Epithelial cell of esophagus (primary cell): ENCODE data around the gene MYOF.
A peak's percentile ranks its signal among the peaks of the same experiment; 100 is the strongest.

ENCODE experiments used
- DNase-seq: peaks from one replicate; pipeline ENCODE4 v3.0.0; 2010; ENCODE audit warnings: low read depth
- H3K4me3 ChIP-seq: 2 replicates; pipeline ENCODE4 v1.5.1; 2011; ENCODE audit warnings: mild to moderate bottlenecking, low read length, control low read depth
- TF ChIP-seq, protein P1 (sequence below): IDR thresholded peaks from 2 replicates; pipeline ENCODE4 v1.5.1; 2011; ENCODE audit warnings: low read depth, mild to moderate bottlenecking, low read length, control low read depth, inconsistent platforms; ENCODE audit not compliant: insufficient read depth; ENCODE audit errors: missing control alignments

Gene MYOF

DNA sequence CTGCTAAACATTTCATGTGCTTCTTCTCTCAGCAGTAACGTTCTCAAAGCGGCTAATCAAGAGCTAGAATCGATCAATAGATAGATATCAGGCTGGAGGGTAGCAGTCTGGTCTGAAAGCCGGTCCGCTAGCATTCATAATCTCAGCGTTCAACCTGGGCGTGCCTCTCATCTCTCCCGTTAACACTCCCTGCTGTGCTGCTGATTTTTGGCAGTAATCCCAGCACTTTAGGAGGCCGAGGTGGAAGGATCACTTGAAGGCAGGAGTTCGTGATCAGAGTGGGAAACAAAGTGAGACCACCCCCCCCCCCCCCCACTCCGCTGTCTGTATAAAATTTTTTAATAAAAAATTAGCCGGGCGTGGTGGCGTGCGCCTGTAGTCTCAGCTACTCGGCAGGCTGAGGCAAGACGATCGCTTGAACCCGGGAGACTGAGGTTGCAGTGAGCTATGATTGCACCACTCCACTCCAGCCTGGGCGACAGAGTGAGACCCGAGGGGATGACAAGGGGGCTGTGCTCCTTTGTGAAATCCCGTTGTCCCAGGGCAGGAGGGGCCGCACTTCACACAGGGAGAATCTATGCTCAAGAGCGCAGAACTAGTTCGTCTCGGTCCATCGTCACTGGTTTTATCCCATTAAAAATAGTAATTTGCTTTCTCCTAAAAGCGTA, 13.7 kb upstream of the MYOF start:
- TF ChIP-seq, protein P1, sequence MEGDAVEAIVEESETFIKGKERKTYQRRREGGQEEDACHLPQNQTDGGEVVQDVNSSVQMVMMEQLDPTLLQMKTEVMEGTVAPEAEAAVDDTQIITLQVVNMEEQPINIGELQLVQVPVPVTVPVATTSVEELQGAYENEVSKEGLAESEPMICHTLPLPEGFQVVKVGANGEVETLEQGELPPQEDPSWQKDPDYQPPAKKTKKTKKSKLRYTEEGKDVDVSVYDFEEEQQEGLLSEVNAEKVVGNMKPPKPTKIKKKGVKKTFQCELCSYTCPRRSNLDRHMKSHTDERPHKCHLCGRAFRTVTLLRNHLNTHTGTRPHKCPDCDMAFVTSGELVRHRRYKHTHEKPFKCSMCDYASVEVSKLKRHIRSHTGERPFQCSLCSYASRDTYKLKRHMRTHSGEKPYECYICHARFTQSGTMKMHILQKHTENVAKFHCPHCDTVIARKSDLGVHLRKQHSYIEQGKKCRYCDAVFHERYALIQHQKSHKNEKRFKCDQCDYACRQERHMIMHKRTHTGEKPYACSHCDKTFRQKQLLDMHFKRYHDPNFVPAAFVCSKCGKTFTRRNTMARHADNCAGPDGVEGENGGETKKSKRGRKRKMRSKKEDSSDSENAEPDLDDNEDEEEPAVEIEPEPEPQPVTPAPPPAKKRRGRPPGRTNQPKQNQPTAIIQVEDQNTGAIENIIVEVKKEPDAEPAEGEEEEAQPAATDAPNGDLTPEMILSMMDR: no peak
- DNase-seq: peak; percentile 45
- H3K4me3 ChIP-seq: peak overlapping the region; percentile 72

DNA sequence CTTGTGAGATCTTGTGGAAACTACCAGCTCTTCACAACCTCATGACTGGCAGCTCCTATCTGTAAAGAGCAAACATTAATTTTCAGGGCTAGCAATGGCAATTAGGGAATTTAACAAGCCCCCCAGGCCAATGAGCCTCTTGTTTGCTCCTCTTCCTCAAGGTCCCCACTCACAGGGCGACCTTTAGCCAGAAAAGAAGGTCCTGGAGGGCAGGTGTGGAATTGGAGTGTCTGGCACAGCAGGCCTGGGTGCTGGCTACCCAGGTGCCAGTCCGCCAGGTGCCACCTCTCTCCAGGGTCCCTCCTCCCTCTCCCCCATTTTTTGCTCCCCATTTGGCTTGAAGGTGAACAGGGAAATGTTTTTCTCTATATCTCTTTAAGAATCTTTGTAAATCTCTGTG, 12.4 kb upstream of the MYOF start:
- no peak overlapping the region for H3K4me3 ChIP-seq
- TF ChIP-seq, protein P1: no peak
- no peak for DNase-seq

DNA sequence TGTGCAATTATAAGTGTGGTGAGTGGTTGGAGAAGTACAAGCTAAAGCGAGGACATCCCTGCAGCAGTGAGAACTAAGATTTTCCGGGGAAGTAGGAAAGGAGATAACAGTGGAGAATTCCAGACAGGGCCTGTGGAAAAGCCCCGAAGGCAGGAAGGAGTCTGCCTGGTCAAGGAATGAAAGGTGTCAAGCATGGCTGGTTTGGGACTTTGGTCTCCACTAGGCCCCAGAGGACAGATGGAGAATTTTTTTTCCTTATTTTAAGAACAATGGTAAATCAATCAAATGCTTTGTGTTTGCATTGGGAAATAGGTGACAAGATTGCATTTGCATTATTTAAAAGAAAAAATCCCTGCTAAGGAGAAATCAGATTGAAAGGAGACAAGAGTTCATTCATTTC, 11.0 kb upstream of the MYOF start:
- no peak overlapping the region for H3K4me3 ChIP-seq
- no peak for DNase-seq
- TF ChIP-seq, protein P1: no peak

DNA sequence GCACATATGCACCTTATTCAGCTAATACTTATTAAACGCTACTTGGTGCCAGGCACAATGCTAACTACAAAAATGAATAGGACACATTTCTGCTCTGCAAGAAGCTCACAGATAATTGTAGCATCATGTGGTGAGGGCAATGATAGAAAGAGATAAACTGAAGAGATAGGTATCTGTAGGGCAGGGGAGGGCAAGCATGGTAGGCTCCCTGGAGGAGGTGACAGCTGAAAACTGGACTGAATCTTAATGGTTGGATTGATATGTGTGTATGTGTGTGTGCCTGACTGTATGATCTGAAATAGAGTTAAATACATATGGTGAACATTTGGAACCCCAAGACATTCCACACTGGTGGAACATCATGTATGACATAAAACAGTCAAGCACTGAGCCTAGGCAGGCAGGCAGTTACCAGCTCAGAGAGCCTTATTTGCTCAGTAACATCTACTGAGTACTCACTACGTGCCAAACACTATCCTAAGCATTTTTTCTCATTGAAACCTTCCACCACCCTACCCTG, 9.5 kb upstream of the MYOF start:
- no peak overlapping the region for H3K4me3 ChIP-seq
- DNase-seq: no peak
- TF ChIP-seq, protein P1: no peak

DNA sequence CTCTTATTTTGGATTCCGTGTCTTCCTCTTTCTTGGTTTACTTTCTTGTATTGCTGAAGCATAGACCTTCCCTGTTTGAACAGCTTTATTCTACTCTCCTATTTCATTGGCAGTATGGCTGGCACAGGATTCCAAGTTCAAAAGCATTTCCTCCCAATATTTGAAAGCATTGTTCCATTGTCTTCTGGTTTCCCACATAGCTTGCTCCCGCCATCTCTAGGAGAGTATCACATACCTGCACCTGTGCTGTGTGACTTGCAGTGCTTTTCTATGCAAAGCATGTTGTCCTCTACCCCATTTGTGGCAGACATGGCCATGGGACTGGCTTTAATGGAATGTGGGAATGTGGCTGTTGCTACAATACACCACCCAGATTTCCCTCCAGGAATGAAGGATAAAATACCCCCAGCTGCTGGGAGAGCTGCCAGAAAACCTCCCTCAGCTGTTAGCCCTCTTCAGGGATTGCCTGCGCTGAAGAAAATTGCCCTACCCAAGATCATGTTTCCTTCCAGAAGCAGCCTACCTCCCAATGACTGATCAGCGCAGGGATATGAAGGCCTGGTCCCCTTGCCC, 6.9 kb upstream of the MYOF start:
- no peak for DNase-seq
- no peak overlapping the region for H3K4me3 ChIP-seq
- TF ChIP-seq, protein P1: no peak

DNA sequence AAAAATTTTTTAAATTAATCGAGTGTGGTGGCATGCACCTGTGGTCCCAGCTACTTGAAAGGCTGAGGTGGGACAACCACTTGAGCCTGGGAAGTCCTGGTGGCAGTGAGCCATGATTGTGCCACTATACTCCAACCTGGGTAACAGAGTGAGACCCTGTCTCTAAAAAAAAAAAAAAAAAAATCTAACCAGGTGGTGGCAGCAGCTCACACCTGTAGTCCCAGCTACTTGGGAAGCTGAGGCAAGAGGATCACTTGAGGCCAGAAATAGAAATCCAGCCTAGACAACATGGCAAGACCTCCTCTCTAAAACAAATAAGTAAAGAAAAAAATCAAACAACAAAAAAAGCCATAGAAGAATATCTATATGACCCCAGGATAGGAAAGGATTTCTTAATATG, 3.6 kb upstream of the MYOF start:
- no peak overlapping the region for H3K4me3 ChIP-seq
- no peak for DNase-seq
- TF ChIP-seq, protein P1: no peak
